KMS-11 (cell line): Measurements from ENCODE around the gene ARVCF.

Source experiments
- H2AFZ ChIP-seq: fragments of 200-600 bp; sonication (generic); 2 replicates; pipeline ENCODE4 v1.6.1; 2016; ENCODE audit warnings: antibody characterized with exemption, mixed run types, low read depth
- H3K27ac ChIP-seq: fragments of 200-600 bp; sonication (generic); 2 replicates; pipeline ENCODE4 v1.6.1; 2016; ENCODE audit warnings: mild to moderate bottlenecking, mixed run types
- H3K27me3 ChIP-seq: fragments of 200-600 bp; sonication (generic); 2 replicates; pipeline ENCODE4 v1.6.1; 2017; ENCODE audit warnings: mild to moderate bottlenecking, low read depth, mixed run types, moderate library complexity; ENCODE audit not compliant: insufficient read depth
- H3K36me3 ChIP-seq: fragments of 200-600 bp; sonication (generic); 2 replicates; pipeline ENCODE4 v1.6.1; 2017; ENCODE audit warnings: mild to moderate bottlenecking, mixed run types; ENCODE audit not compliant: insufficient read depth
- H3K4me1 ChIP-seq: fragments of 200-600 bp; sonication (generic); 2 replicates; pipeline ENCODE4 v1.6.1; 2016; ENCODE audit warnings: mild to moderate bottlenecking, low read depth, mixed run types; ENCODE audit not compliant: poor library complexity, severe bottlenecking
- H3K4me2 ChIP-seq: fragments of 200-600 bp; sonication (generic); 2 replicates; pipeline ENCODE4 v1.7.0; 2016; ENCODE audit warnings: mild to moderate bottlenecking, mixed run types
- H3K4me3 ChIP-seq: fragments of 200-600 bp; sonication (generic); IDR thresholded peaks from 2 replicates; pipeline ENCODE4 v1.6.1; 2017; ENCODE audit warnings: low read depth, low read length, mixed read lengths; ENCODE audit not compliant: insufficient read depth
- H3K79me2 ChIP-seq: fragments of 200-600 bp; sonication (generic); 2 replicates; pipeline ENCODE4 v1.6.1; 2016; ENCODE audit warnings: low read depth, mixed run types; ENCODE audit not compliant: insufficient read depth
- H3K9ac ChIP-seq: fragments of 200-600 bp; sonication (generic); 2 replicates; pipeline ENCODE4 v1.6.1; 2016; ENCODE audit warnings: mild to moderate bottlenecking, mixed run types
- H4K20me1 ChIP-seq: fragments of 200-600 bp; sonication (generic); 2 replicates; pipeline ENCODE4 v1.6.1; 2016; ENCODE audit warnings: mild to moderate bottlenecking, mixed run types; ENCODE audit not compliant: insufficient read depth
- CTCF ChIP-seq: fragments of 200-600 bp; sonication (generic); conservative IDR thresholded peaks from 2 replicates; pipeline ENCODE4 v1.6.1; 2017; ENCODE audit warnings: low read depth, mild to moderate bottlenecking, antibody characterized with exemption, low read length, moderate library complexity, mixed read lengths

The ARVCF gene

GRCh38 chr22:20032407-20032991 is 15.9 kb upstream of the ARVCF start:
- H4K20me1 ChIP-seq, result no peaks in the 10 kb centered on the region
- no peak overlapping the region for H3K4me2 ChIP-seq
- no peak overlapping the region for H3K4me3 ChIP-seq
- no peak overlapping the region for H2AFZ ChIP-seq
- no peak overlapping the region for H3K27ac ChIP-seq
- H3K9ac ChIP-seq, result no peak overlapping the region
- no peaks in the 10 kb centered on the region for H3K79me2 ChIP-seq
- no peaks in the 10 kb centered on the region for H3K36me3 ChIP-seq
- peaks cover 20% of the 10 kb centered on the region for H3K4me1 ChIP-seq
- TF ChIP-seq CTCF, result no peak
- no peaks in the 10 kb centered on the region for H3K27me3 ChIP-seq

- Histone ChIP-seq H2AFZ (no peak overlapping the region), H3K4me2 (no peak overlapping the region), H3K4me1 (peaks cover 17% of the 10 kb centered on the region), H3K9ac (no peak overlapping the region), H3K27ac (no peak overlapping the region), H3K4me3 (no peak overlapping the region), H3K27me3 (no peaks in the 10 kb centered on the region), H3K79me2 (no peaks in the 10 kb centered on the region), H3K36me3 (no peaks in the 10 kb centered on the region), H4K20me1 (no peaks in the 10 kb centered on the region)
- no peak for TF ChIP-seq CTCF
Observed at GRCh38 chr22:20031732-20032406, 15.2 kb upstream of the ARVCF start.

- Histone ChIP-seq H3K27ac (no peak overlapping the region), H3K27me3 (no peaks in the 10 kb centered on the region), H2AFZ (no peak overlapping the region), H3K79me2 (no peaks in the 10 kb centered on the region), H4K20me1 (no peaks in the 10 kb centered on the region), H3K36me3 (no peaks in the 10 kb centered on the region), H3K9ac (no peak overlapping the region), H3K4me2 (no peak overlapping the region), H3K4me3 (no peak overlapping the region), H3K4me1 (no peaks in the 10 kb centered on the region)
- no peak for TF ChIP-seq CTCF
Observed at GRCh38 chr22:20029550-20030225, 13.1 kb upstream of the ARVCF start.

- Histone ChIP-seq H3K27ac (no peak overlapping the region), H3K9ac (no peak overlapping the region), H3K4me1 (no peaks in the 10 kb centered on the region), H2AFZ (no peak overlapping the region), H3K79me2 (no peaks in the 10 kb centered on the region), H3K4me2 (no peak overlapping the region), H4K20me1 (no peaks in the 10 kb centered on the region), H3K4me3 (no peak overlapping the region), H3K36me3 (no peaks in the 10 kb centered on the region), H3K27me3 (no peaks in the 10 kb centered on the region)
- no peak for TF ChIP-seq CTCF
Observed at GRCh38 chr22:20028855-20029549, 12.4 kb upstream of the ARVCF start.
